Measurements from ENCODE around the gene PANK4. TPM values are rescaled to one million over a fixed set of nuclear protein-coding genes. Genes with fewer than 3 reads are reported as not detected.

PANK4 gene
- total RNA-seq, 1 experiment from 2014 or later = 27.0 TPM

DNA sequence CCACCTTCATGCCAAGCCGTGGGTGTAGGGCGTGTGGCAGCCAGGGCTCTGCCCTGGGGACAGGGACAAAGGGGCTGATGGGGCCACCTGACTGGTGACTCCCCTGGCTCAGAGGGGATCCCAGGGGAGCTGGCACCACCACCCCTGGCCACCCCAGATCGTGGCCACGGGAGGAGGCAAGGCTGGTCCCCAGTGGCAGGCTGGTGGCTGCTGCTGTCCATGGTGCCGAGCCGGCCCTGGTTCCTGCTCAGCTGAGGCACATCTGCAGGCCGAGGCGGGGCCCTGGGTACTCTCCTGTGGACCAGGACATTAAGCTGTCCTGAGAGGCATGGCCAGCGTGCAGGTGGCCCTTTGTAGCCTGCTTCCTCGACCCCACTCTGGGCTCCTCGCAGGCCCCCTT is 43.8 kb downstream of the PANK4 start:
- no TSS peak for BruUV-seq (replicated peaks)
- no peak for DNase-seq
- H3K4me1 Mint-ChIP-seq (ENCODE audit: low read depth, unreplicated experiment) = no peaks in the 10 kb centered on the region
- CTCF ChIA-PET = no interaction called here
- peaks cover 6% of the 10 kb centered on the region; the same call in 1 of the 2 replicates for H3K4me1 ChIP-seq
- no peaks in the 10 kb centered on the region for H3K9me3 Mint-ChIP-seq (ENCODE audit: unreplicated experiment)
- H3K36me3 Mint-ChIP-seq (ENCODE audit: insufficient read depth, unreplicated experiment) = no peaks in the 10 kb centered on the region
- intact Hi-C loops (cut with micrococcal nuclease; ENCODE audit: unreplicated experiment) = no loop called here
- H3K27me3 ChIP-seq (replicated peaks; ENCODE audit: control insufficient read depth, insufficient read depth, low read length) = no peaks in the 10 kb centered on the region
- no peaks in the 10 kb centered on the region for H3K36me3 ChIP-seq (ENCODE audit: control insufficient read depth, insufficient read depth, low read length)
- H3K27me3 Mint-ChIP-seq (ENCODE audit: insufficient read depth, unreplicated experiment) = no peaks in the 10 kb centered on the region
- POLR2A ChIA-PET = no interaction called here
- no peak overlapping the region for H3K4me3 Mint-ChIP-seq (ENCODE audit: unreplicated experiment)
- H3K4me3 ChIP-seq (ENCODE audit: low read depth, low read length) = no peak overlapping the region
- TF ChIP-seq, protein P1, sequence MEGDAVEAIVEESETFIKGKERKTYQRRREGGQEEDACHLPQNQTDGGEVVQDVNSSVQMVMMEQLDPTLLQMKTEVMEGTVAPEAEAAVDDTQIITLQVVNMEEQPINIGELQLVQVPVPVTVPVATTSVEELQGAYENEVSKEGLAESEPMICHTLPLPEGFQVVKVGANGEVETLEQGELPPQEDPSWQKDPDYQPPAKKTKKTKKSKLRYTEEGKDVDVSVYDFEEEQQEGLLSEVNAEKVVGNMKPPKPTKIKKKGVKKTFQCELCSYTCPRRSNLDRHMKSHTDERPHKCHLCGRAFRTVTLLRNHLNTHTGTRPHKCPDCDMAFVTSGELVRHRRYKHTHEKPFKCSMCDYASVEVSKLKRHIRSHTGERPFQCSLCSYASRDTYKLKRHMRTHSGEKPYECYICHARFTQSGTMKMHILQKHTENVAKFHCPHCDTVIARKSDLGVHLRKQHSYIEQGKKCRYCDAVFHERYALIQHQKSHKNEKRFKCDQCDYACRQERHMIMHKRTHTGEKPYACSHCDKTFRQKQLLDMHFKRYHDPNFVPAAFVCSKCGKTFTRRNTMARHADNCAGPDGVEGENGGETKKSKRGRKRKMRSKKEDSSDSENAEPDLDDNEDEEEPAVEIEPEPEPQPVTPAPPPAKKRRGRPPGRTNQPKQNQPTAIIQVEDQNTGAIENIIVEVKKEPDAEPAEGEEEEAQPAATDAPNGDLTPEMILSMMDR (IDR thresholded peaks at IDR 0.05; ENCODE audit: insufficient read depth in 1 of 2, low read depth in 1 of 2, low read length in 1 of 2, severe bottlenecking in 1 of 2, unreplicated experiment in 1 of 2) = no peak
- no peaks in the 10 kb centered on the region for H3K9me3 ChIP-seq
- H3K27ac Mint-ChIP-seq (ENCODE audit: unreplicated experiment) = no peak overlapping the region

DNA sequence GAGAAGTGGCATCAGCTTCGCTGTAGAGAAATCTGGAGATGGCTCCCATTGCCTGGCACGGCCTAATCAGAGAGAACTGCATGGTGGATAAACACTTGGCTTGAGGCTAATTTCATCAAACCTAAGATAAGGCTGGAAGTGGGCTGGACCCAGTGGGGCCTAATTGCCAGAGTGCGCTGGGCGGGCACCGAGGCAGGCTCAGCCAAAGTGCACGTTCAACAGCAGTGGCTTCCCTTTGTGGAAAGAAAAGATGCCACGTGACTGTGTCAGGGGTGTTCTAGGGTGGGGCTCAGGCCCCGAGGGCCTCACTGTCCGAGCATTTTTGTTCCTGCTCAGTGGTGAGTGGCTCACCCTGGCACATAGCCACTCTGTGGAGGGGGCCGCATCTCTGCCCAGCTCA is 44.5 kb downstream of the PANK4 start:
- Histone ChIP-seq H3K4me1 (peaks cover 6% of the 10 kb centered on the region; the same call in 1 of the 2 replicates), H3K9me3 (no peaks in the 10 kb centered on the region), H3K36me3 (ENCODE audit: control insufficient read depth, insufficient read depth, low read length) (no peaks in the 10 kb centered on the region), H3K4me3 (ENCODE audit: low read depth, low read length) (no peak overlapping the region), H3K27me3 (replicated peaks; ENCODE audit: control insufficient read depth, insufficient read depth, low read length) (no peaks in the 10 kb centered on the region)
- CTCF ChIA-PET = no interaction called here
- Mint-ChIP-seq H3K27me3 (ENCODE audit: insufficient read depth, unreplicated experiment) (no peaks in the 10 kb centered on the region), H3K27ac (ENCODE audit: unreplicated experiment) (no peak overlapping the region), H3K36me3 (ENCODE audit: insufficient read depth, unreplicated experiment) (no peaks in the 10 kb centered on the region), H3K9me3 (ENCODE audit: unreplicated experiment) (no peaks in the 10 kb centered on the region), H3K4me3 (ENCODE audit: unreplicated experiment) (no peak overlapping the region), H3K4me1 (ENCODE audit: low read depth, unreplicated experiment) (no peaks in the 10 kb centered on the region)
- intact Hi-C loops (cut with micrococcal nuclease; ENCODE audit: unreplicated experiment) = no loop called here
- TF ChIP-seq, protein P1 (IDR thresholded peaks at IDR 0.05; ENCODE audit: insufficient read depth in 1 of 2, low read depth in 1 of 2, low read length in 1 of 2, severe bottlenecking in 1 of 2, unreplicated experiment in 1 of 2) = no peak
- no TSS peak for BruUV-seq (replicated peaks)
- no peak for DNase-seq
- POLR2A ChIA-PET = no interaction called here

DNA sequence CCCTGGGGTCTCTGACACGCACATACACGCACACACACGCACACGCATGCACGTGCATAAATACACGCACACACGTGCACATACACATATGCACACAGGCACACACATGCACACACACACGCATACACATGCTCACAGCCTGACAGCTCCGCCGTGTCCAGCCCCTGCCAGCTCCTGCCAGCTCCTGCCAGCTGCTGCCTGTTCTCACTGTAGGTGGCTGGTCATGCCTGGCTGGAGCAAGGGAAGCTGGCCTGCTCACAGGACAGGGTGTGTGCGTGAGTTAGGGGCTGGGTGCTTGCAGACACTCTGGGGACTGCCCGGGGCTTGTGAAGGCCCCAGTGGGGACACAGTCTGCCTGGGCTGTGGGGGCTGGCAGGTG is 45.4 kb downstream of the PANK4 start:
- CTCF ChIA-PET = no interaction called here

More for the DNA sequence above, 45.4 kb downstream of the PANK4 start:
- H3K9me3 ChIP-seq = no peaks in the 10 kb centered on the region
- TF ChIP-seq, protein P1 (IDR thresholded peaks at IDR 0.05; ENCODE audit: insufficient read depth in 1 of 2, low read depth in 1 of 2, low read length in 1 of 2, severe bottlenecking in 1 of 2, unreplicated experiment in 1 of 2) = no peak
- Mint-ChIP-seq H3K36me3 (ENCODE audit: insufficient read depth, unreplicated experiment) (no peaks in the 10 kb centered on the region), H3K27me3 (ENCODE audit: insufficient read depth, unreplicated experiment) (no peaks in the 10 kb centered on the region), H3K4me1 (ENCODE audit: low read depth, unreplicated experiment) (no peaks in the 10 kb centered on the region), H3K27ac (ENCODE audit: unreplicated experiment) (no peak overlapping the region), H3K4me3 (ENCODE audit: unreplicated experiment) (no peak overlapping the region), H3K9me3 (ENCODE audit: unreplicated experiment) (no peaks in the 10 kb centered on the region)
- POLR2A ChIA-PET = no interaction called here
- intact Hi-C loops (cut with micrococcal nuclease; ENCODE audit: unreplicated experiment) = no loop called here
- BruUV-seq (replicated peaks) = no TSS peak
- H3K36me3 ChIP-seq (ENCODE audit: control insufficient read depth, insufficient read depth, low read length) = no peaks in the 10 kb centered on the region
- H3K4me1 ChIP-seq = peaks cover 6% of the 10 kb centered on the region; the same call in 1 of the 2 replicates
- H3K27me3 ChIP-seq (replicated peaks; ENCODE audit: control insufficient read depth, insufficient read depth, low read length) = no peaks in the 10 kb centered on the region
- DNase-seq = no peak
- H3K4me3 ChIP-seq (ENCODE audit: low read depth, low read length) = no peak overlapping the region
